Suprapubic skin (tissue), 4 donors: ENCODE data around the gene FOXK1. TPM values are rescaled to one million over a fixed set of nuclear protein-coding genes. Genes with fewer than 3 reads are reported as not detected.

Experiments
- DNase-seq, 2 donors: peaks; one replicate each; pipeline ENCODE4 v3.0.0-alpha.2; 2019; ENCODE audit warnings: low spot score in 2 of 2
- H3K27ac ChIP-seq: fragments of 200-600 bp; sonication (generic); one replicate; pipeline ENCODE4 v1.5.1; 2019
- H3K27me3 ChIP-seq: fragments of 200-600 bp; sonication (generic); one replicate; pipeline ENCODE4 v1.5.1; 2019
- H3K36me3 ChIP-seq: fragments of 200-600 bp; sonication (generic); one replicate; pipeline ENCODE4 v1.5.1; 2019
- H3K4me1 ChIP-seq: fragments of 200-600 bp; sonication (generic); one replicate; pipeline ENCODE4 v1.5.1; 2019
- H3K4me3 ChIP-seq: fragments of 200-600 bp; sonication (generic); one replicate; pipeline ENCODE4 v1.5.1; 2019; ENCODE audit warnings: mild to moderate bottlenecking
- H3K9me3 ChIP-seq: fragments of 200-600 bp; sonication (generic); one replicate; pipeline ENCODE4 v1.5.1; 2019
- CTCF ChIP-seq, 2 donors: fragments of 200-600 bp in 1 of 2; fragments of 450-650 bp in 1 of 2; sonication (generic) in 1 of 2; IDR thresholded peaks; one replicate each; pipeline ENCODE4 v1.5.1; 2016 to 2019; ENCODE audit warnings: antibody characterized with exemption in 2 of 2, mild to moderate bottlenecking in 1 of 2, moderate library complexity in 1 of 2
- EP300 ChIP-seq: sonication (generic); formaldehyde crosslinking; IDR thresholded peaks from one replicate; pipeline ENCODE4 v1.6.1; 2017; ENCODE audit warnings: antibody characterized with exemption
- POLR2A ChIP-seq, 2 donors: fragments of 450-650 bp; IDR thresholded peaks; one replicate each; pipeline ENCODE4 v1.6.1; 2017; ENCODE audit warnings: antibody characterized with exemption in 2 of 2, mild to moderate bottlenecking in 2 of 2, moderate library complexity in 2 of 2
- POLR2AphosphoS5 ChIP-seq, 3 donors: sonication (generic); formaldehyde crosslinking; IDR thresholded peaks; one replicate each; pipeline ENCODE4 v1.6.1; 2017; ENCODE audit warnings: antibody characterized with exemption in 3 of 3
- WGBS: methylation state at CpG from one replicate; pipeline ENCODE4 v1.1.5; 2018; 5-methylcytosine and 5-hydroxymethylcytosine counted together
- total RNA-seq, 4 donors: library from RNA; depleted of rRNA; stranded (reverse); fragments of >200 nt; gene quantifications; one replicate each; pipeline ENCODE4 v1.1.0, GENCODE V29; 2016

FOXK1 gene
- total RNA-seq, 4 donors from 2014 or later = 37.5 to 68.5 (median 46.6) TPM

- no peak for DNase-seq
- Histone ChIP-seq H3K4me1 (peaks cover 12% of the 10 kb centered on the region), H3K4me3 (no peak overlapping the region), H3K9me3 (no peaks in the 10 kb centered on the region), H3K27me3 (no peaks in the 10 kb centered on the region), H3K27ac (no peak overlapping the region), H3K36me3 (no peaks in the 10 kb centered on the region)
- no peak for TF ChIP-seq EP300
- TF ChIP-seq POLR2A (IDR thresholded peaks at IDR 0.05) = no peak
- TF ChIP-seq POLR2AphosphoS5 (IDR thresholded peaks at IDR 0.05) = no peak
- TF ChIP-seq CTCF (IDR thresholded peaks at IDR 0.05) = peak; percentile 68 to 91
- 34% methylated on average over 33 of the region's 37 CpGs for WGBS
Observed at GRCh38 chr7:4797858-4798705, 116.0 kb downstream of the FOXK1 start.

GRCh38 chr7:4798706-4799235 is 116.7 kb downstream of the FOXK1 start:
- no peak for TF ChIP-seq POLR2A (IDR thresholded peaks at IDR 0.05)
- TF ChIP-seq POLR2AphosphoS5 (IDR thresholded peaks at IDR 0.05) = no peak
- no peak for TF ChIP-seq CTCF (IDR thresholded peaks at IDR 0.05)
- Histone ChIP-seq H3K27ac (no peak overlapping the region), H3K27me3 (no peaks in the 10 kb centered on the region), H3K9me3 (no peaks in the 10 kb centered on the region), H3K4me1 (peaks cover 12% of the 10 kb centered on the region), H3K4me3 (no peak overlapping the region), H3K36me3 (no peaks in the 10 kb centered on the region)
- no peak for DNase-seq
- 81% methylated on average over 6 of the region's 15 CpGs for WGBS

GRCh38 chr7:4799508-4800268 is 117.6 kb downstream of the FOXK1 start:
- no CpG with 5 or more reads among the region's 39 CpGs for WGBS
- H3K27me3 ChIP-seq = no peaks in the 10 kb centered on the region

GRCh38 chr7:4800487-4800886 is 118.4 kb downstream of the FOXK1 start:
- TF ChIP-seq POLR2A (IDR thresholded peaks at IDR 0.05) = no peak
- no peak for TF ChIP-seq POLR2AphosphoS5 (IDR thresholded peaks at IDR 0.05)
- no peak for TF ChIP-seq EP300
- no peak for TF ChIP-seq CTCF (IDR thresholded peaks at IDR 0.05)
- DNase-seq = no peak
- no peaks in the 10 kb centered on the region for H3K9me3 ChIP-seq
- WGBS = 77% methylated on average over 3 of the region's 10 CpGs
- no peaks in the 10 kb centered on the region for H3K27me3 ChIP-seq
- H3K27ac ChIP-seq = no peak overlapping the region
- H3K4me1 ChIP-seq = peaks cover 12% of the 10 kb centered on the region
- H3K36me3 ChIP-seq = no peaks in the 10 kb centered on the region
- H3K4me3 ChIP-seq = no peak overlapping the region

More at GRCh38 chr7:4799508-4800268, 117.6 kb downstream of the FOXK1 start:
- Histone ChIP-seq H3K4me1 (peaks cover 12% of the 10 kb centered on the region), H3K9me3 (no peaks in the 10 kb centered on the region), H3K27ac (no peak overlapping the region), H3K36me3 (no peaks in the 10 kb centered on the region), H3K4me3 (no peak overlapping the region)
- TF ChIP-seq POLR2A (IDR thresholded peaks at IDR 0.05) (no peak), POLR2AphosphoS5 (IDR thresholded peaks at IDR 0.05) (no peak), CTCF (IDR thresholded peaks at IDR 0.05) (no peak), EP300 (no peak)
- no peak for DNase-seq
